ENCODE measurements around the gene CREM. TPM values are rescaled to one million over a fixed set of nuclear protein-coding genes. Genes with fewer than 3 reads are reported as not detected.

The CREM gene
- polyA plus RNA-seq, 12 donors = 37.1 to 70.9 (median 54.0) TPM; not detected in 1

DNA sequence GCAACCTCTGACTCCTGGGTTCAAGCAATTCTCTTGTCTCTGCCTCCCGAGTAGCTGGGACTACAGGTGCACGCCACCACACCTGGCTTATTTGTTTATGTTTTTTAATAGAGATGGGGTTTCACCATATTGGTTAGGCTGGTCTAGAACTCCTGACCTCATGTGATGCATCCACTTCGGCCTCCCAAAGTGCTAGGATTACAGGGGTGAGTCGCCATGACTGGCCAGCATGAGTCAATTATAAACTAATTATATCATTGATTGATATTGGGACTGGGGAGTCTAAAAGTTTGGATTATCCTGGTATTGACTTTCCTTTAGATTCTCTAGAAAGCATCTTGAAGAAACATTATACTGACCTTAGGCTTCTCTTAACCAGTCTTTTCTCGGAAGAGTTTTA lies 135.8 kb downstream of the CREM start:
- DNase-seq = no peak

Other genes with a start within 250 kb of the CREM start
- 10 to 100 TPM in 11 of 12 donors, not detected in 1; 28.7 to 53.2 (median 45.1) TPM for gene CUL2, start 36.5 kb upstream of the CREM start, polyA plus RNA-seq (ENCODE audit: insufficient read length in 12 of 12)
- 100 to 1,000 TPM in 6 of 12 donors, 10 to 100 TPM in 6; 55.9 to 421 (median 99.4) TPM for gene CCNY, start 209.7 kb downstream of the CREM start, polyA plus RNA-seq (ENCODE audit: insufficient read length in 12 of 12)